ENCODE measurements around the gene ACIN1.
"Not testable (repeated sequence)": the region's sequence is repeated elsewhere in the genome, so short reads cannot be mapped to it uniquely, and the experiment has no call there.

Gene ACIN1

DNA sequence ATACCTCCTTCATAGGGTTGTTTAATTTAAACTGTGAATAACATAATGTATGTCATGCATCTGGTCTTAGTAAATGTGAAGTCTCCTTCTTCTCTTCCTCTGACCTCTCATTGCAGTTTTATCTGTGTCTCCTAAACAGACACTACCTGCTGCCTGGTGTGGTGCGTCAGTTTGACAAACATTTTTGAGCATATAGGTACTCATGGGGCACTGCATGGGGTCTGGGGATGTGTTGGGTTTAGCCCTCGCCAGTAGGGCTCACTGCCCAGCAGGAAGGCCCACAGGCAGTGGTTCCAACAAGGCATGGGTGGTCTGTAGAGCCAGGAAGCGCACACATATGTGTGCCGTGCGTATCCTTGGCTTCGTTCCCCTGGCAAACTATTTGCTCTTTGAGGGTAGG, 27.1 kb upstream of the ACIN1 start:
- no peak for DNase-seq (ENCODE audit: low read depth)

DNA sequence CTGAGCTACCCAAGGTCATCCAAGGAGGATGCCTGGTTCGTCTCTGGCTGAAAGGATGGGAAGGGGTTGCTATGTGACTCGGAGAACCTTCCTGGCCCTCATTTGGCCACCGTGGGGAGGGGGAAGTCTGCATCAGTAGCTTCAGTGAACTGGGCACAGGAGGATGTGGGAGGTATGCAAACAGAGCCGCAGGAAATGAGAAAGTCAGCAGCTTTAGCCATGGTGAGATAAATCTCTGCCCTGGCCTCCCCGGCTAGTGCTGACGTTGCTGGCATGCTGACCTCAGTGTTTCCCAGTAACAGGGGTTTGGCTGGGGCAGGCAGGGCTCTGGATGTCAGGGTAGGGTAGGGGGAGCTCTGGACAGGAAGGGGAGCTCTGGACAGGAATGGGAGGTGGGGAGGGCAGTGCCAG, 26.4 kb upstream of the ACIN1 start:
- no peak for DNase-seq (ENCODE audit: low read depth)

GRCh38 chr14:23120541-23121251, 25.8 kb upstream of the ACIN1 start:
- DNase-seq (ENCODE audit: low read depth) = peak; percentile 74

- no peak for DNase-seq (ENCODE audit: low read depth)
These were observed 24.7 kb upstream of the ACIN1 start for GRCh38 chr14:23119363-23120327.

DNA sequence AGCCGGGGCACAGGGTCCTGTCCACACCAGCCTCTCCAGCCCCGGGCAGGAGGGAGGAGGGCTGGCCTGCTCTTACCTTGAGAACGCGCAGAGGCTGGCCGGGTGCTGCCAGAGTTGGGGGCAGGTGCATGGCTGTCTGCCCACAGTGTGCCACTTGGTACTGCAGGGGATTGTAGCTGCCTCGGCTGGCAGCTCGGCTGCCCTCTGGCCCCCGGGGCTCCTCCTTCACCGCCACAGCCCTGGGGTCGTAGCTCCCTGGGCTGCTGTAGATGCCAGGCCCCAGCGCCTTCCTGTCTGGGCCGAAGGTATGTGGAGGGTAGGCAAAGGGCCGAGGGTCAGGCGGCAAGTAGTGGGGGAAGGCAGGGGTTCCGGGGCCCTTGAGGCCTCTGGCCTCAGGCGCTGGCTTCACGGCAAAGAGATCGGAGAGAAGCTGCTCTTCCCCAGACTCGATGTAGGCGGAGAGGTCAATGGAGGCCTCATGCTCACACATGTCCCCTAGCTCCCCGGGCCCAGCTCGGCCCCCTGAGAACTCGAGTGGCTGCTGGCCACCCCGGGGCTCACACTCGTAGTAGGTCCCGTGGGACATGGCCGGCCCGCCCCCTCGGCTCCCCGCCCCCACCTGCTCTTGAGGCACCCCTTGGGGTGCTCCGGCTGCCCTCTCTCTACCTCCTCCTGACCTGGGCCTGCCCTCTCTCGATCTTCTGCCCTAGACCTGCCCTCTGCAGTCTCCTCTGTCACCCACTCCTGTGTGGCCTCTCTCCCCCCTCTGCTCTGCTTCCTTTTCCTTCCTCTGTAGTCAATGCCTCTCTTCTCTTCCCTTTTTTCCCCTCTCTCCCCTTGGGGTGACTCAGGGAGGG, 23.8 kb upstream of the ACIN1 start, which contains the start of gene CEBPE:
TSS of gene CEBPE (minus strand) at position 750 of the 857 bp plus-strand sequence. CDS start at position 586, 164 bp downstream.
- no peak for DNase-seq (ENCODE audit: low read depth)

GRCh38 chr14:23117371-23118020, 22.6 kb upstream of the ACIN1 start:
- DNase-seq (ENCODE audit: low read depth) = no peak

DNA sequence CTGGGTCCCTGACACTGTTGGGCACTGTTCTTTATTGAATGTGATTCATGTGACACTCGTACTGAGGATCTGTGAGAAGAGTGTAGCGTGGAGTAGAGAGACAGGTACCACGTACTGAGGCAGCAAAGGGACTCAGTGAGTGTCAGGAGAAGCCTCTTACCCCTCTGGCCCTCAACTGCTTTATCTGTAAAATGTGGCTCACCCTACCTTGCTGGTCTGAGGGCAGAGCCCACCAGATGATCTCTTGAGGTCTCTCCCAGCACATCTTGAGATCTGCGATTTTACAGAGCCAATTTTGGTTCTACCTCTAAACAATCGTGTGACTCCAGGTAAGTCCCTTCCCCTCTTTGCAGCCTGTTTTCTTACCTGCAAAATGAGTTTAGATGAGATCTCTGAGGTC, 21.0 kb upstream of the ACIN1 start:
- no peak for DNase-seq (ENCODE audit: low read depth)

GRCh38 chr14:23115039-23115731, 20.2 kb upstream of the ACIN1 start:
- peak; percentile 95 for DNase-seq (ENCODE audit: low read depth)

DNA sequence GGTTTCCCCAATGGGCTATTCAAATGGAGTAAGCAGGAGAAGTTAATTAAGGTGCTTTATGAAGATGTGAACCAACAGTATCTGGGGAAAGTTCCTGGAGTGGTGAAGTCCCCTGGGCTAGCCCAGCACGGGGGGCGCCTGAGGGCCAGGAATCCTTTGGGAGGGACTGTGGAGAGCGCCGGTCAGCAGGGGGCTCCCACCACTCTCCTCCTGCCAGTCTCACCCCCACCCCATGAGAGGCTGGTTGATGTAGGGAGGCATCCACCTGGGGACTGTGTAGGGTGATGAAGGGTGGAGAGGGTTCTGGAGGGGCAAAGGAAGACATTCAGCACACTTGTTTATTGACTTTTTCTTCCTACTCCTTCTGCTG, 19.7 kb upstream of the ACIN1 start:
- no peak for DNase-seq (ENCODE audit: low read depth)

GRCh38 chr14:23114120-23114458, 19.2 kb upstream of the ACIN1 start:
- DNase-seq (ENCODE audit: low read depth) = no peak

DNA sequence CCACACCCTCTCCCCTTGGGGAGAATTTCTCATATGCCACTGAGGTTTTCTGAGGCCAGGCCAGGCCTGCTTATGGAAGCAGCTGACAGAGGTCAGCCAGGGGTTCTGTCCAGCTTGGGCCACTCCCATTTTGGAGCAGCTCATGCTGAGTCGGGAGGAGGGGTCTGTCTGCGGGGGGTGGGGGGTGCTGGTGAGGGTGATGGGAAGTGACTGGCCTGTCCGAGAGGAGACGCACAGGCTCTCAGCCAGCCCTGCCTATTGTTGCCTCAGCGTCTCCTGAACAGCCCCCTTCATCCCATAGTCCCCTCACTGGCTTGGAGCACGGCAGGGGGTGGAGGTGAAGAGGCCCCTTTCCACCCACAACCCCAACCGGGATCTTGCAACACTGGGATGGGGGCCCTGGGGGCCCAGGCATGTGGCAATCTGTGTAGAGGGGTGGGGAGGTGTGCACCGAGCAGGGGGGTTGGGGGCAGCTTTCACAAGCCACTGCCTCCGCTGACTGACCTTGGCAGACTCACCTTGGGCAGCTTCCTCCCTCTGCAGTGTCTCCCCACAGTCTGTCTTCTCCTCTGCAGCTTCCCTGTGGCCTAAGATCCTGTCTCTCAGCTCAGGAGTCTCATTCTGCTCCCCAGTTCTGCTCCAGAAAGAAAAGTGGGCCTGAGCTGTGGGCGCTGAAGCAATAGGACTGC, 18.6 kb upstream of the ACIN1 start:
- no peak for DNase-seq (ENCODE audit: low read depth)

GRCh38 chr14:23112359-23113178, 17.6 kb upstream of the ACIN1 start:
- DNase-seq (ENCODE audit: low read depth) = no peak

GRCh38 chr14:23110579-23111365, 15.8 kb upstream of the ACIN1 start:
- no peak for DNase-seq (ENCODE audit: low read depth)

DNA sequence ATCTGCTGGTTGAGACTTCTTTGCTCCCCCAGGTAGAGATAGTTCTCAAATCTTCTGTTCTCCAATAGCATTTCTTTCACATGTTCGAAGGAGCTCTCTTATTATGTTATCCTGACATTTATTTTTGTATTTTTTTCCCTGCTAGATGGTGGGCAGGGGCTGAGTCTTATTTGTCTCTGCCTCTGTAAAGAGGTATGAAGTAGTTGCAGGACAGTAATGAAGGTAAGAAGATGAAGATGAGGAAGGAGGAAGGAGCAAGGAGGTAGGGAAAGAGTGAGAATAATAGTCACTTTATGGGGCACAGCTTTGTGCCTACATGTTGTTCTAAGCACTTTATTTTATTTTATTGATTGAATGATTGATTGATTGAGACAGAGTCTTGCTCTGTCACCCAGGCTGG, 14.8 kb upstream of the ACIN1 start:
- DNase-seq (ENCODE audit: low read depth) = no peak

DNA sequence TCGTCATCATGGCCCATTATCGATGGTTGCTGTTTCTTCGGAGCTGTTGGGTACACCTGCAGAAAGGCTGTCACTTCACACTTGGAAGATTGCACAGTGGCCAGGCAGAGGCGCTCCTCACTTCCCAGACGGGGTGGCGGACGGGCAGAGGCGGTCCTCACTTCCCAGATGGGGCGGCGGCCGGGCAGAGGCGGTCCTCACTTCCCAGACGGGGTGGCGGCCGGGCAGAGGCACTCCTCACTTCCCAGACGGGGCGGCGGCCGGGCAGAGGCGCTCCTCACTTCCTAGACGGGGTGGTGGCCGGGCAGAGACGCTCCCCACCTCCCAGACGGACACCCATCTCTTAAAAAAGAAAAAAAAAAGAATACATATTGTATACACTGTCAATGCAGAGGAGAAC, 13.2 kb upstream of the ACIN1 start:
- not testable (repeated sequence) for DNase-seq (ENCODE audit: low read depth)

DNA sequence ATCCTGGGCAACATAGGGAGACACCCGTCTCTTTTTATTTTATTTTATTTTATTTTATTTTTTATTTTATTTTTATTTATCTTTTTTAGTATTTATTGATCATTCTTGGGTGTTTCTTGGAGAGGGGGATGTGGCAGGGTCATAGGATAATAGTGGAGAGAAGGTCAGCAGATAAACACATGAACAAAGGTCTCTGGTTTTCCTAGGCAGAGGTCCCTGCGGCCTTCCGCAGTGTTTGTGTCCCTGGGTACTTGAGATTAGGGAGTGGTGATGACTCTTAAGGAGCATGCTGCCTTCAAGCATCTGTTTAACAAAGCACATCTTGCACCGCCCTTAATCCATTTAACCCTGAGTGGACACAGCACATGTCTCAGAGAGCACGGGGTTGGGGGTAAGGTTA, 12.7 kb upstream of the ACIN1 start:
- not testable (repeated sequence) for DNase-seq (ENCODE audit: low read depth)

GRCh38 chr14:23106747-23107045, 11.8 kb upstream of the ACIN1 start:
- DNase-seq (ENCODE audit: low read depth) = no peak

DNA sequence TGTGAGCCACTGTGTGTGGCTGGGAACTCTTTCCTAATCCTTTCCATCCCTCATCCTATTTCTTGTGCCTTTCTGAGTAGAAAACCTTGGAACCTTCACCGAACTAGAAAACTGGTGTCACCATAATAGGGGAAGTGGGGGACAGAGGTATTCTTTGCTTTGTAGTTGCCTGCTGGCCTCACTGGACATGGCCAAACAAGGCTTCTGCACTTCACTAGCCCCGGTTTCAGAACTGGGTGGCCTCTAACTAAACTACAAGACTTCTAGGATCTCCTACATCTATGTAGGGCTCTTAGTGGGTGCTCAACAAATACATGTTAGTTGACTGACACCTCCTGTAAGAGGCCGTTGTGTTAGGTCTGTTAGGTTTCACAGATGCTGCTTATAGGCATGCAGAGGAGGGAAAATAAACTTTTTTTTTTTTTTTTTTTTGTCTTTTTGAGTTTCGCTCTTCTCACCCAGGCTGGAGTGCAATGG, 10.4 kb upstream of the ACIN1 start:
- DNase-seq (ENCODE audit: low read depth) = no peak
